Hepatocyte (in vitro differentiated cells): ENCODE measurements around the gene CNR1.

Experiments
- EZH2phosphoT487 ChIP-seq: fragments of 200-600 bp; sonication (generic); IDR thresholded peaks from one replicate; pipeline ENCODE4 v1.6.1; 2018; ENCODE audit warnings: antibody characterized with exemption, mild to moderate bottlenecking, low read depth, moderate library complexity; ENCODE audit not compliant: unreplicated experiment, severe bottlenecking
- TF ChIP-seq, protein P1 (sequence below): fragments of 200-600 bp; sonication (generic); IDR thresholded peaks from 2 replicates; pipeline ENCODE4 v1.5.1; 2016; ENCODE audit warnings: antibody characterized with exemption, mild to moderate bottlenecking; ENCODE audit not compliant: poor library complexity

DNA sequence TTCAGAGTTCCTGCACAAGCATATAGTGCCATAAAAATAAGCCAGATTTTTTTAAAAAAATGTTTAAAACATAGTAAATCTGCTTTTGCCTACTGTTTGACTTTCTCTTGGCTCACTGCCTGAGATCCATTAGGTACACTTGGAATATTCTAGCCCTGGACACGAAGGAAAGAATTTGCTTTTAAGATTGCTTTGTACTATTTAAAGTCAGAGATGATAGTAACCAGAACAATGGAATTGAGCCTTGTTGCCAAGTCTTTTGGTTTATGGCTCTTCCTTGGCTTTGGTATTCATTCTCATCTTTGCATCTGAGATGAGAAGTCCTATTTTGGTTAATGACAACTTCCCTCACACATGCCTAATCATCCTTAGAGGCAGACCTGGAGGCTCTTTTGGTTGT is 32.4 kb downstream of the CNR1 start:
- TF ChIP-seq, protein P1, sequence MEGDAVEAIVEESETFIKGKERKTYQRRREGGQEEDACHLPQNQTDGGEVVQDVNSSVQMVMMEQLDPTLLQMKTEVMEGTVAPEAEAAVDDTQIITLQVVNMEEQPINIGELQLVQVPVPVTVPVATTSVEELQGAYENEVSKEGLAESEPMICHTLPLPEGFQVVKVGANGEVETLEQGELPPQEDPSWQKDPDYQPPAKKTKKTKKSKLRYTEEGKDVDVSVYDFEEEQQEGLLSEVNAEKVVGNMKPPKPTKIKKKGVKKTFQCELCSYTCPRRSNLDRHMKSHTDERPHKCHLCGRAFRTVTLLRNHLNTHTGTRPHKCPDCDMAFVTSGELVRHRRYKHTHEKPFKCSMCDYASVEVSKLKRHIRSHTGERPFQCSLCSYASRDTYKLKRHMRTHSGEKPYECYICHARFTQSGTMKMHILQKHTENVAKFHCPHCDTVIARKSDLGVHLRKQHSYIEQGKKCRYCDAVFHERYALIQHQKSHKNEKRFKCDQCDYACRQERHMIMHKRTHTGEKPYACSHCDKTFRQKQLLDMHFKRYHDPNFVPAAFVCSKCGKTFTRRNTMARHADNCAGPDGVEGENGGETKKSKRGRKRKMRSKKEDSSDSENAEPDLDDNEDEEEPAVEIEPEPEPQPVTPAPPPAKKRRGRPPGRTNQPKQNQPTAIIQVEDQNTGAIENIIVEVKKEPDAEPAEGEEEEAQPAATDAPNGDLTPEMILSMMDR: no peak
- no peak for TF ChIP-seq EZH2phosphoT487
